ENCODE results near the gene DGUOK.

Gene DGUOK

DNA sequence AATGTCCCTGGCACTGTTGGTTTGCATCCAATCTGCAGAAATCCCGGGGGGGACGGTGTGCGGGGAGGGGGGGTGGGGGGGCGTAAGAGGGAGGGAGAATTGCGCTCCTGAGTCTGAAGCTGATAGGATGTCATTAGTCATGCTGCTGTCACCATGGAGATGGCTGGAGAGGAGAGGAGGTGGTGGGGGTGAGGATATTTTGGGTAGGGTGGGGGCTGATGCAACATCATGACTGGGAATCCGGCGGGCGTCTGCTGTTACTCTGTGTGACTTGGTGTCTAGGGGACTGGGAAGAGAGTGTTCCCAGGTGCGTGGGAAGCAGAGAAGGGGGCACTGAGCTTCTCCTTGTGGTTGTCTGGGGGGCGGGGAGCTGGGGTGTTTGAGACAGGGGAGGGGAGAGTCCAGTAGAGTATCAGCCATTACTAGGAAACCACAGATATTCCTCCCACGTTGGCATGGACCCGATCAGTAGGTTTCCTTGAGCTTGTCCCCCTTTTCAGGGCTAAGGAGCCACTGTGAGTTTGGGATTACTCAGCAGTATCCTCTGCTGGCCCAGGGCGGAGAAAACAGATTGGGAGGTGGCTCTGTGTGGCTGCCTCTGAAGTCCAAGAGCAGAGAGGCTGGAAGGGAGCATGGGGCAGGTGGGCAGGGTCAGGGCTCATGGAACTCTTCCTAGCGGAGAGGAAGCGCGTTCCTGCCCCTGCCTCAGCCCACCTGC lies 77.0 kb downstream of the DGUOK start:
- Histone ChIP-seq H3K4me1 (ENCODE audit: control insufficient read depth, insufficient read depth, low read length) (peaks cover 2% of the 10 kb centered on the region), H3K27ac (ENCODE audit: low read depth, low read length) (no peak overlapping the region), H3K4me3 (ENCODE audit: low read length) (no peak overlapping the region)

DNA sequence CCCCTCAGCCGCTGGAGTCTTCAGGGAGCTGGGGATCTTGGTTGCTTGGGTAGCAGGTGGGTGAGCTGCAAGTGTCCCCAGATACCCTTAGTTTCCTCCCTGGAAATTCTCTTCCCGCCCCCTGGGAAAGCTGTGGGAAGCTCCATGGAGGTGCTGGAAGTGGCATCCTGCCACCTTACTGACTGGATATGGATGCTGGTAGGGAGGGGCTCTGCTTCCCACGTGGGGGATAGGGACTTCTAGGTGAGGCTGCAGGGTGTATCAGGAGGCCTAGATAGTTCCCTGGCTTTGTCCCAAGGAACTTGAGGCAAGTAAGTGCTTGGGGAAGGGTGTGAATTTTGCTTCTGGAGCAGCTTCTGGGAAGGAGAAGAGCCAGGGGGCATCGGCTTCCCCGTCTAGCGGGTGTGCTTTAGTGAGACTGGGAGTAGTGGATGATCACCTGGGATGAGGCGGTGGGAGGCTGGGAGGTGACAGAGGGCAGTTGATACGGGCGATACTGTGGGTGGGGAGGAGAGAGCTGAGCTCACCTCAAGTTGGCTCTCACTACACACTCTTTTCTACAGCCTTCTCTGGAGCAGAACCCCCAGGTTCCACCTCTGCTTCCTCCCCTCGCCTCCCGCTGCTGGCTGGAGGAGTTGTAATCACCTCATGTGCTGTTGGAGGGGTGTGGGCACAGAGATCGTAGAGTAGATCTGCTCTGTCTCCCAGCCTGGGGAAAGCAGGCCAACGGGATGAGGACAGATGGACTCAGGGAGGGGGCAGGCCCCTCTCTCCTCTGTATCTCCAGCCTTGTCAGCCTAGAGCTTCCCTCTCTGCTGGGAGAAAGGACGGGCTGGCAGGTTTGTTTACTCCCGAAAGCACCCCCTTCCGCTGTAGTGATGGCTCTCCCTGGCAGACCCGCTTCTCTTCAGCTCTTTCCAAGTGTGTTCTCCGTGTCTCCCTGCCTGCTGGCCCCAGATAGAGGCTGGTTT lies 77.8 kb downstream of the DGUOK start:
- Histone ChIP-seq H3K4me1 (ENCODE audit: control insufficient read depth, insufficient read depth, low read length) (peaks cover 2% of the 10 kb centered on the region), H3K27me3 (ENCODE audit: control insufficient read depth, insufficient read depth, low read length) (no peaks in the 10 kb centered on the region), H3K9ac (ENCODE audit: low read length) (no peak overlapping the region), H3K27ac (ENCODE audit: low read depth, low read length) (no peak overlapping the region), H3K4me3 (ENCODE audit: low read length) (no peak overlapping the region), H3K36me3 (ENCODE audit: control insufficient read depth, insufficient read depth, low read length) (no peaks in the 10 kb centered on the region)

More for the DNA sequence above, 77.0 kb downstream of the DGUOK start:
- Histone ChIP-seq H3K27me3 (ENCODE audit: control insufficient read depth, insufficient read depth, low read length) (no peaks in the 10 kb centered on the region), H3K9ac (ENCODE audit: low read length) (no peak overlapping the region), H3K36me3 (ENCODE audit: control insufficient read depth, insufficient read depth, low read length) (no peaks in the 10 kb centered on the region)

DNA sequence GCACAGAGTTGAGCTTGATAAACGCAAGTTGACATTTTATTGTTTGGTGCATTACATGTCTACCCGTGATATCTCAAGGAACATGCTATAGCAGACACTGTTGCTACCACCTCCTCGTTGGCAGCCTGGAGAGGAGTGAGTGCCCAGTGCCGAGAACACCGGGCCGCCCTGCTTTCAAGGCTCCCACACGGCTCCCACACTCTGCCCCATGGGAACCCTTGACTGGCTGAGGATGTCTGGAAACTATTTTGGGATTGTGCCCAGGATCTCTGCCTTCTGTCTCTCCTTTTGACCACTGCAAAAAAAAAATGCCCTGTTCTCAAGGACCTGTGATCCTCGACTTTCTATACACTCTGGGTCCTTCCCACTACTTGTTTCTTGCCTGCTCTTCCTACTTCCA lies 79.1 kb downstream of the DGUOK start:
- Histone ChIP-seq H3K4me1 (ENCODE audit: control insufficient read depth, insufficient read depth, low read length) (peaks cover 2% of the 10 kb centered on the region), H3K9ac (ENCODE audit: low read length) (no peak overlapping the region)

DNA sequence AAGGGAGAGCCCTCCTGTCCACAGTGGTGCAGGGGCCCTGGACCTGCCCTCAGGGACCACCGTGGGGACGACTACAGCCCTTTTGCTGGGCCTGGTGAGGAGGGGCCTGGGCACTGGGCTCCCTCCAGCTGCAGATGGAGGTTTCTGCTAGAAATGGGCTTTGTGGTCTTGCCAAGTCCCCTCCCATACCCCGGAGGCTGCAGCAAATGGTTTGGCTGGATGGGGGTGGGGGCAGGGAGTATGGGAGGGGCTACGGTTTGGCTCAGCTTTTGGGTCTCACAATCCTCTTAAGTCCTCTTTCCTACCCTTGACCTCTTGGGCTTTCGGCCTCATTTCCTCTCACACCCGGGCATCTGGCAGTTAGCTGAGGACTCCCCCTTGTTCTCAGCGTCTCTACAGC lies 79.8 kb downstream of the DGUOK start:
- no peak overlapping the region for H3K4me3 ChIP-seq (ENCODE audit: low read length)
- no peaks in the 10 kb centered on the region for H3K27me3 ChIP-seq (ENCODE audit: control insufficient read depth, insufficient read depth, low read length)
- no peak overlapping the region for H3K9ac ChIP-seq (ENCODE audit: low read length)
- peaks cover 2% of the 10 kb centered on the region for H3K4me1 ChIP-seq (ENCODE audit: control insufficient read depth, insufficient read depth, low read length)
- no peaks in the 10 kb centered on the region for H3K36me3 ChIP-seq (ENCODE audit: control insufficient read depth, insufficient read depth, low read length)
- H3K27ac ChIP-seq (ENCODE audit: low read depth, low read length), result no peak overlapping the region

More for the DNA sequence above, 79.1 kb downstream of the DGUOK start:
- no peak overlapping the region for H3K27ac ChIP-seq (ENCODE audit: low read depth, low read length)
- no peaks in the 10 kb centered on the region for H3K36me3 ChIP-seq (ENCODE audit: control insufficient read depth, insufficient read depth, low read length)
- H3K27me3 ChIP-seq (ENCODE audit: control insufficient read depth, insufficient read depth, low read length), result no peaks in the 10 kb centered on the region
- no peak overlapping the region for H3K4me3 ChIP-seq (ENCODE audit: low read length)

DNA sequence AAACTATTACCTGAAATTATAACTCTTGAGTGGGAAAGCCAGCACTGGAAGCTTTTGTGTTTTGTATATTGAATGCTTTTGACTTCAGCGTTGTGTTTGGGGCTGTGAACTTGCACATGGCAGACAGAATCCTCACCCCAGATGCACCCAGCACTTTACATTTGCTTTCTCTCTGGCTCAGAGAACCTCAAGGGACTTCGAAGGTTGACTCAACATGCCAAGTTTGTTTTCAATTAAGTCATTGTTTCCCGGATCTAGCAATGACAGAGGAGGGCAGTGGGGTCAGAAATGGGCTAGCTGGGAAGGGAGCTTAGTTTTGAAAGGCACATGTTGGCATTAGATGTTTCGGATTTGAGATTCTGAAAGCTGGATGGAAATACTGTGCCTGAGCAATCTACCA lies 80.4 kb downstream of the DGUOK start:
- Histone ChIP-seq H3K27me3 (ENCODE audit: control insufficient read depth, insufficient read depth, low read length) (no peaks in the 10 kb centered on the region), H3K36me3 (ENCODE audit: control insufficient read depth, insufficient read depth, low read length) (no peaks in the 10 kb centered on the region), H3K4me3 (ENCODE audit: low read length) (no peak overlapping the region), H3K27ac (ENCODE audit: low read depth, low read length) (no peak overlapping the region), H3K9ac (ENCODE audit: low read length) (no peak overlapping the region), H3K4me1 (ENCODE audit: control insufficient read depth, insufficient read depth, low read length) (peaks cover 2% of the 10 kb centered on the region)

DNA sequence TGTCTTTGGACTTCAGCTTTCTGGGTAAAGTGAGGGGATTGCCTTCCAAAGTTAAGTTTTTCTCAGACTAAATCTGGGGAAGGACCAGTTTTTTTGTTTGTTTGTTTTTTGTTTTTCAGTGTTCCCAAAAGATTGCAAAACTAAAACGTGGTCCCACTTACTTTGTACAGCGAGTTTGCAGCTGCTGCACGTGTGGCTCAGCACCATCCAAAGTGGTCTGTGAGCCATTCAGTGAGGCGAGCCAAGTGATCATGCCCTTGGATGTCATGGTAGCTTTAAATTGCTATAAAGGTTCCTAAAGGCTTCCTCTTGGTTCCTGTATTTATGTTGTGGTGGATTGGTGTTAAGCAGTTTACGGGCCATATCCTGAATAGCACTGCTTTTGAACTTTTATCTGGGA lies 81.0 kb downstream of the DGUOK start:
- Histone ChIP-seq H3K36me3 (ENCODE audit: control insufficient read depth, insufficient read depth, low read length) (no peaks in the 10 kb centered on the region), H3K9ac (ENCODE audit: low read length) (no peak overlapping the region), H3K4me3 (ENCODE audit: low read length) (no peak overlapping the region), H3K27me3 (ENCODE audit: control insufficient read depth, insufficient read depth, low read length) (no peaks in the 10 kb centered on the region), H3K27ac (ENCODE audit: low read depth, low read length) (no peak overlapping the region), H3K4me1 (ENCODE audit: control insufficient read depth, insufficient read depth, low read length) (peaks cover 2% of the 10 kb centered on the region)

All from rectal smooth muscle tissue (tissue), 1 donor.